Liver (tissue), 9 donors: Measurements from ENCODE around the gene MVB12B. TPM values are rescaled to one million over a fixed set of nuclear protein-coding genes. Genes with fewer than 3 reads are reported as not detected.

Experiments
- DNase-seq: peaks from one replicate; pipeline ENCODE4 v3.0.0-alpha.2; 2017; ENCODE audit warnings: low spot score
- H3K27ac ChIP-seq, 2 donors: one replicate each; pipeline ENCODE4 v1.7.0; 2013; ENCODE audit warnings: inconsistent platforms in 2 of 2, low read length in 2 of 2, control low read depth in 1 of 2, low read depth in 1 of 2, mild to moderate bottlenecking in 1 of 2
- H3K27me3 ChIP-seq, 4 donors: one replicate each; pipeline versions ENCODE4 v1.6.1 to v1.7.0; 2013; ENCODE audit warnings: low read length in 3 of 4, inconsistent platforms in 1 of 4, mild to moderate bottlenecking in 1 of 4, moderate library complexity in 1 of 4; ENCODE audit not compliant: control insufficient read depth in 4 of 4, insufficient read depth in 4 of 4
- H3K36me3 ChIP-seq, 4 donors: one replicate each; pipeline versions ENCODE4 v1.6.1 to v1.7.0; 2013; ENCODE audit warnings: low read length in 3 of 4, mild to moderate bottlenecking in 3 of 4, low read depth in 1 of 4, moderate library complexity in 1 of 4; ENCODE audit not compliant: control insufficient read depth in 4 of 4, insufficient read depth in 3 of 4
- H3K4me1 ChIP-seq, 4 donors: one replicate each; pipeline versions ENCODE4 v1.6.1 to v1.7.0; 2013; ENCODE audit warnings: low read length in 3 of 4, mild to moderate bottlenecking in 3 of 4, moderate library complexity in 1 of 4; ENCODE audit not compliant: control insufficient read depth in 4 of 4, insufficient read depth in 4 of 4
- H3K4me3 ChIP-seq, 3 donors: one replicate each; pipeline versions ENCODE4 v1.6.1 to v1.7.0; 2013; ENCODE audit warnings: low read length in 3 of 3, control low read depth in 1 of 3, low read depth in 1 of 3, mild to moderate bottlenecking in 1 of 3
- H3K9ac ChIP-seq, 2 donors: one replicate each; pipeline ENCODE4 v1.7.0; 2013; ENCODE audit warnings: low read length in 2 of 2, mild to moderate bottlenecking in 2 of 2, moderate library complexity in 2 of 2, control low read depth in 1 of 2, low read depth in 1 of 2
- H3K9me3 ChIP-seq, 4 donors: one replicate each; pipeline versions ENCODE4 v1.6.1 to v1.7.0; 2013; ENCODE audit warnings: low read length in 3 of 4; ENCODE audit not compliant: control insufficient read depth in 4 of 4
- FOXA1 ChIP-seq: IDR thresholded peaks from 2 replicates; pipeline ENCODE4 v1.6.1; 2016; ENCODE audit warnings: antibody characterized with exemption
- HNF4A ChIP-seq, 2 donors: conservative IDR thresholded peaks; 2 replicates each; pipeline ENCODE4 v1.6.1; 2016; ENCODE audit warnings: antibody characterized with exemption in 2 of 2, mild to moderate bottlenecking in 2 of 2
- HNF4G ChIP-seq: IDR thresholded peaks from 2 replicates; pipeline ENCODE4 v1.6.1; 2016; ENCODE audit warnings: antibody characterized with exemption
- JUND ChIP-seq, 2 donors: IDR thresholded peaks; 2 replicates each; pipeline ENCODE4 v1.6.1; 2016; ENCODE audit warnings: antibody characterized with exemption in 2 of 2
- NR2F2 ChIP-seq: IDR thresholded peaks from 2 replicates; pipeline ENCODE4 v1.6.1; 2016; ENCODE audit warnings: antibody characterized with exemption
- RAD21 ChIP-seq, 2 donors: IDR thresholded peaks; 2 replicates each; pipeline ENCODE4 v1.6.1; 2016; ENCODE audit warnings: antibody characterized with exemption in 2 of 2, mild to moderate bottlenecking in 2 of 2
- RXRA ChIP-seq, 2 donors: IDR thresholded peaks; 2 replicates each; pipeline ENCODE4 v1.6.1; 2017 to 2018; ENCODE audit warnings: antibody characterized with exemption in 2 of 2, mild to moderate bottlenecking in 1 of 2
- SP1 ChIP-seq: IDR thresholded peaks from 2 replicates; pipeline ENCODE4 v1.6.1; 2018; ENCODE audit warnings: antibody characterized with exemption, mild to moderate bottlenecking
- YY1 ChIP-seq: IDR thresholded peaks from 2 replicates; pipeline ENCODE4 v1.6.1; 2016; ENCODE audit warnings: antibody characterized with exemption, mild to moderate bottlenecking
- WGBS: extraction: QIAGEN DNeasy Blood & Tissue Kit; methylation state at CpG from one replicate; pipeline ENCODE4 v1.1.7; 2013; 5-methylcytosine and 5-hydroxymethylcytosine counted together
- polyA plus RNA-seq, 2 donors: library from polyadenylated mRNA; stranded (reverse) in 1 of 2; unstranded in 1 of 2; fragments of 200-250 nt in 1 of 2; fragments of >200 nt in 1 of 2; fragmentation: Nextera tagmentation in 1 of 2; extraction: Ambion mirVana in 1 of 2; gene quantifications; one replicate each; pipeline versions ENCODE4 v1.2.1 to v1.2.3, GENCODE V29; 2013 to 2015
- total RNA-seq, 2 donors: library from RNA; depleted of rRNA; stranded (reverse); fragments of >200 nt; gene quantifications; one replicate each; pipeline ENCODE4 v1.2.3, GENCODE V29; 2014
- TF ChIP-seq, protein P1 (sequence below): IDR thresholded peaks from 2 replicates; pipeline ENCODE4 v1.6.1; 2016; ENCODE audit warnings: antibody characterized with exemption
- TF ChIP-seq, protein P2 (sequence below): IDR thresholded peaks from 2 replicates; pipeline ENCODE4 v1.6.1; 2016; ENCODE audit warnings: antibody characterized with exemption
- TF ChIP-seq, protein P3 (sequence below): fragments of 150-350 bp; IDR thresholded peaks from 2 replicates; pipeline ENCODE4 v1.5.1; 2017; ENCODE audit warnings: improper control_type of control experiment, low read depth, low read length; ENCODE audit not compliant: missing input control
- TF ChIP-seq, protein P4 (sequence below): IDR thresholded peaks from 2 replicates; pipeline ENCODE4 v1.6.1; 2016; ENCODE audit warnings: antibody characterized with exemption
- donor health status: healthy.
- donor health status: healthy.
- donor health status: healthy.
- donor health status: healthy.
- donor health status: healthy.

MVB12B gene
- total and polyA plus RNA-seq, 4 donors: 5.3 to 12.4 (median 8.4) TPM

DNA sequence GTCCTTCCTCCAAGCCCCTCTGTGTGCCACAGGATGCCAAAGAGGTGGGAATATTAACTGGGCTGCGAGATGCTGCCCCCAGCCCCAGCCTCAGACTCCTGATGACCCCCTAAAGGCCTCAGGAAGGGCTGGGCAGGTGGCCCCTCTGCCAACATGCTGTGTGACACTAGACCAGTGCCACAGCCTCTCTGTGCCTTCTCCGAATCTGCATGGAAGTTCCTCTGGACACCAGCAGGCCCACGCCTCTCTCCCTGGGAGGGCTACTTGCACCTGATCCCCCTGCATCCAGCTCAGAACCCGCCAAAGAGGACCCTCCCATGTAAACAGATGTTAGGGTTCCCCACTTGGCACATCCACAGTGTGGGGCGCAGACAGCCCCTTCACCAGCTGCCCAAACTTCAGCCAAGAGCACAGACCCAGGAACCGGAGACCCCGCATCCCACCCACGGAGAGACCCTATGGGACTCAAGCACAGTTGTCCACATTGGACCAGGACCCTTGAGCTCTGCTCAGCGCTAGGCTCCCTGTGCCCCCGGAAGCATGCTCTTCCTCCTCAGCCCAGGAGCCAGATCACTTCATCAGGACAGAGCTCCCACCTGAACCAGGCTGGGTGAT, 195.5 kb downstream of the MVB12B start:
- WGBS: 87% methylated on average over 10 of the region's 10 CpGs
- no peak overlapping the region for H3K9ac ChIP-seq
- no peaks in the 10 kb centered on the region for H3K9me3 ChIP-seq
- TF ChIP-seq, protein P1, sequence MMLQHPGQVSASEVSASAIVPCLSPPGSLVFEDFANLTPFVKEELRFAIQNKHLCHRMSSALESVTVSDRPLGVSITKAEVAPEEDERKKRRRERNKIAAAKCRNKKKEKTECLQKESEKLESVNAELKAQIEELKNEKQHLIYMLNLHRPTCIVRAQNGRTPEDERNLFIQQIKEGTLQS: no peak
- TF ChIP-seq YY1 (no peak), RXRA (IDR thresholded peaks at IDR 0.05) (no peak), SP1 (no peak), JUND (IDR thresholded peaks at IDR 0.05) (no peak), NR2F2 (no peak), FOXA1 (no peak), RAD21 (IDR thresholded peaks at IDR 0.05) (no peak), HNF4G (no peak)
- TF ChIP-seq, protein P2, sequence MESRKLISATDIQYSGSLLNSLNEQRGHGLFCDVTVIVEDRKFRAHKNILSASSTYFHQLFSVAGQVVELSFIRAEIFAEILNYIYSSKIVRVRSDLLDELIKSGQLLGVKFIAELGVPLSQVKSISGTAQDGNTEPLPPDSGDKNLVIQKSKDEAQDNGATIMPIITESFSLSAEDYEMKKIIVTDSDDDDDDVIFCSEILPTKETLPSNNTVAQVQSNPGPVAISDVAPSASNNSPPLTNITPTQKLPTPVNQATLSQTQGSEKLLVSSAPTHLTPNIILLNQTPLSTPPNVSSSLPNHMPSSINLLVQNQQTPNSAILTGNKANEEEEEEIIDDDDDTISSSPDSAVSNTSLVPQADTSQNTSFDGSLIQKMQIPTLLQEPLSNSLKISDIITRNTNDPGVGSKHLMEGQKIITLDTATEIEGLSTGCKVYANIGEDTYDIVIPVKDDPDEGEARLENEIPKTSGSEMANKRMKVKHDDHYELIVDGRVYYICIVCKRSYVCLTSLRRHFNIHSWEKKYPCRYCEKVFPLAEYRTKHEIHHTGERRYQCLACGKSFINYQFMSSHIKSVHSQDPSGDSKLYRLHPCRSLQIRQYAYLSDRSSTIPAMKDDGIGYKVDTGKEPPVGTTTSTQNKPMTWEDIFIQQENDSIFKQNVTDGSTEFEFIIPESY: no peak
- TF ChIP-seq, protein P3, sequence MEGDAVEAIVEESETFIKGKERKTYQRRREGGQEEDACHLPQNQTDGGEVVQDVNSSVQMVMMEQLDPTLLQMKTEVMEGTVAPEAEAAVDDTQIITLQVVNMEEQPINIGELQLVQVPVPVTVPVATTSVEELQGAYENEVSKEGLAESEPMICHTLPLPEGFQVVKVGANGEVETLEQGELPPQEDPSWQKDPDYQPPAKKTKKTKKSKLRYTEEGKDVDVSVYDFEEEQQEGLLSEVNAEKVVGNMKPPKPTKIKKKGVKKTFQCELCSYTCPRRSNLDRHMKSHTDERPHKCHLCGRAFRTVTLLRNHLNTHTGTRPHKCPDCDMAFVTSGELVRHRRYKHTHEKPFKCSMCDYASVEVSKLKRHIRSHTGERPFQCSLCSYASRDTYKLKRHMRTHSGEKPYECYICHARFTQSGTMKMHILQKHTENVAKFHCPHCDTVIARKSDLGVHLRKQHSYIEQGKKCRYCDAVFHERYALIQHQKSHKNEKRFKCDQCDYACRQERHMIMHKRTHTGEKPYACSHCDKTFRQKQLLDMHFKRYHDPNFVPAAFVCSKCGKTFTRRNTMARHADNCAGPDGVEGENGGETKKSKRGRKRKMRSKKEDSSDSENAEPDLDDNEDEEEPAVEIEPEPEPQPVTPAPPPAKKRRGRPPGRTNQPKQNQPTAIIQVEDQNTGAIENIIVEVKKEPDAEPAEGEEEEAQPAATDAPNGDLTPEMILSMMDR: no peak
- peaks cover 0 to 6% (median 0%) of the 10 kb centered on the region in 4 donors for H3K27me3 ChIP-seq
- no peak overlapping the region for H3K27ac ChIP-seq
- H3K36me3 ChIP-seq: no peaks in the 10 kb centered on the region
- peaks cover 0 to 16% (median 11%) of the 10 kb centered on the region in 4 donors for H3K4me1 ChIP-seq
- no peak for DNase-seq
- no peak overlapping the region for H3K4me3 ChIP-seq

DNA sequence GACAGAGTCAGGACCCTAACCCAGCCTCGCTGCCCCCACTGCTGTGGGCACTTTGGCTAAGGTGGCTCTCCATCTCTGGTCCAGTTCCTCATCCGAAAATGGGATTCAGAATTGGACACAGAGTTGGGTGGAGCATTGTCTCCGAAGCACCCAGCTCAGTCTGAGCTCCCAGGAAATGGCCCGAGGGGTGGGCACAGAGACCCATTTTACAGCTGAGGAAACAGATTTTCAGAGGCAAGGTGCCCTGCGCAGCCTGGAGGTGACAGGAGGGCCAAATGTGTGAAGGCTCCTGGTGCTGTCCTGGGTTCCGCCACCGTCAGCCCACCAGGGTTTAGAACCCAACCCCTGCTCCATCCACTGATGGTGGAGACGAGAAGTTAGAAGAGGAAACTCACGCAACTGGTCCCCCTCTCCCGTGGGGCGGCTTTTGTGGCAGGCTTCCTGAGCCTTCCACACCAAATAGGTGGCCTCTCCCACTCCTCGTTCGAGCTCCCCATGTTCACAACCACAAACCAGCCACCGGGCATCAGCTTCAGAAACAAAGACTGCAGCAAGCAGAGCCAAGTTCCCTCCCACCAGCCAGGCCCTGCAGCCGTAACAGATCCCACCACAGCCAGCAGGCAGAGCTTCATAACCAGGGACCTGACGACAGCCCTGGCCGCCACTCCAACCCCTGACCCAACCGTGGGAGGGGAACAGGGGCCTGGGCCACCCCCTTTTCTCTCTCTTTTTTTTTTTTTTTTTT, 196.2 kb downstream of the MVB12B start:
- Histone ChIP-seq H3K36me3 (no peaks in the 10 kb centered on the region), H3K9me3 (no peaks in the 10 kb centered on the region), H3K9ac (no peak overlapping the region), H3K4me3 (no peak overlapping the region), H3K4me1 (peaks cover 0 to 18% (median 9%) of the 10 kb centered on the region in 4 donors), H3K27ac (no peak overlapping the region), H3K27me3 (peaks cover 0 to 6% (median 0%) of the 10 kb centered on the region in 4 donors)
- TF ChIP-seq, protein P4, sequence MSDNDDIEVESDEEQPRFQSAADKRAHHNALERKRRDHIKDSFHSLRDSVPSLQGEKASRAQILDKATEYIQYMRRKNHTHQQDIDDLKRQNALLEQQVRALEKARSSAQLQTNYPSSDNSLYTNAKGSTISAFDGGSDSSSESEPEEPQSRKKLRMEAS: no peak
- no peak for TF ChIP-seq HNF4A (conservative IDR thresholded peaks at IDR 0.05)
- no peak for TF ChIP-seq RAD21 (IDR thresholded peaks at IDR 0.05)
- WGBS: 78% methylated on average over 18 of the region's 18 CpGs
- no peak for DNase-seq
